Kidney (tissue), 14 donors: ENCODE results near the gene NOSIP. TPM values are rescaled to one million over a fixed set of nuclear protein-coding genes. Genes with fewer than 3 reads are reported as not detected.

Experiments
- DNase-seq, 5 donors: peaks; one replicate each; pipeline ENCODE4 v3.0.0-alpha.2; 2013 to 2020
- FAIRE-seq: peaks from 2 replicates; lab custom pipeline; 2012; peaks lifted over from hg19 to GRCh38; lab: Jason Lieb, UNC
- H3K27ac ChIP-seq, 2 donors: one replicate each; pipeline ENCODE4 v1.7.0; 2013; ENCODE audit warnings: low read depth in 2 of 2, low read length in 2 of 2, inconsistent platforms in 1 of 2
- H3K27me3 ChIP-seq: one replicate; pipeline ENCODE4 v1.7.1; 2013; ENCODE audit warnings: low read length, inconsistent platforms; ENCODE audit not compliant: control insufficient read depth, insufficient read depth
- H3K36me3 ChIP-seq, 3 donors: one replicate each; pipeline versions ENCODE4 v1.7.0 to v1.7.1; 2013; ENCODE audit warnings: low read length in 3 of 3, control low read depth in 1 of 3, inconsistent platforms in 1 of 3; ENCODE audit not compliant: insufficient read depth in 3 of 3, control insufficient read depth in 2 of 3
- H3K4me1 ChIP-seq, 3 donors: one replicate each; pipeline versions ENCODE4 v1.7.0 to v1.7.1; 2013; ENCODE audit warnings: low read length in 3 of 3, inconsistent platforms in 1 of 3, low read depth in 1 of 3; ENCODE audit not compliant: control insufficient read depth in 2 of 3, insufficient read depth in 2 of 3
- H3K4me3 ChIP-seq, 3 donors: one replicate each; pipeline versions ENCODE4 v1.7.0 to v1.8.1; 2013; ENCODE audit warnings: low read length in 3 of 3, control low read depth in 1 of 3, inconsistent platforms in 1 of 3
- H3K9ac ChIP-seq, 3 donors: one replicate each; pipeline versions ENCODE4 v1.7.0 to v1.7.1; 2013; ENCODE audit warnings: low read length in 3 of 3, control low read depth in 1 of 3, inconsistent platforms in 1 of 3
- H3K9me3 ChIP-seq, 3 donors: one replicate each; pipeline versions ENCODE4 v1.7.0 to v1.7.1; 2013; ENCODE audit warnings: low read length in 3 of 3, control low read depth in 1 of 3, inconsistent platforms in 1 of 3; ENCODE audit not compliant: control insufficient read depth in 2 of 3, insufficient read depth in 1 of 3
- intact Hi-C: fragments of 100-400 bp; cut with DNase I; formaldehyde crosslinking; loops from one replicate; pipeline ENCODE4 v1.11.1; 2022
- polyA plus RNA-seq: library from polyadenylated mRNA; stranded (reverse); fragments of 350-450 nt; fragmentation: Illumina TruSeq; extraction: RNeasy Lipid Tissue Mini Kit (QIAGEN cat#74804); gene quantifications from one replicate; pipeline ENCODE4 v1.2.3, GENCODE V29; 2014; ENCODE audit warnings: low read depth, low replicate concordance; ENCODE audit not compliant: insufficient read depth
- total RNA-seq: library from RNA; stranded (reverse); fragmentation: NEBNext Ultra II Directional; extraction: Animal tissue kit (Norgen Biotek cat#: 25700); gene quantifications from one replicate; pipeline ENCODE4 v1.2.1, GENCODE V29; 2021
- TF ChIP-seq, protein P1 (sequence below): IDR thresholded peaks from 3 replicates; pipeline ENCODE4 v1.5.1; 2012; ENCODE audit warnings: mild to moderate bottlenecking, moderate library complexity, borderline replicate concordance; ENCODE audit not compliant: insufficient read depth; ENCODE audit errors: extremely low read depth
- donor health status: control.
- donor health status: control.
- donor health status: control.
- donor health status: control.
- donor health status: control.
- donor health status: DM: yes; HTN: yes; CAD: no.
- donor health status: Normal renal cell carcinoma (clear cell type).

NOSIP gene
- total and polyA plus RNA-seq, 2 donors from 2014 or later: 52.8 to 122 TPM

DNA sequence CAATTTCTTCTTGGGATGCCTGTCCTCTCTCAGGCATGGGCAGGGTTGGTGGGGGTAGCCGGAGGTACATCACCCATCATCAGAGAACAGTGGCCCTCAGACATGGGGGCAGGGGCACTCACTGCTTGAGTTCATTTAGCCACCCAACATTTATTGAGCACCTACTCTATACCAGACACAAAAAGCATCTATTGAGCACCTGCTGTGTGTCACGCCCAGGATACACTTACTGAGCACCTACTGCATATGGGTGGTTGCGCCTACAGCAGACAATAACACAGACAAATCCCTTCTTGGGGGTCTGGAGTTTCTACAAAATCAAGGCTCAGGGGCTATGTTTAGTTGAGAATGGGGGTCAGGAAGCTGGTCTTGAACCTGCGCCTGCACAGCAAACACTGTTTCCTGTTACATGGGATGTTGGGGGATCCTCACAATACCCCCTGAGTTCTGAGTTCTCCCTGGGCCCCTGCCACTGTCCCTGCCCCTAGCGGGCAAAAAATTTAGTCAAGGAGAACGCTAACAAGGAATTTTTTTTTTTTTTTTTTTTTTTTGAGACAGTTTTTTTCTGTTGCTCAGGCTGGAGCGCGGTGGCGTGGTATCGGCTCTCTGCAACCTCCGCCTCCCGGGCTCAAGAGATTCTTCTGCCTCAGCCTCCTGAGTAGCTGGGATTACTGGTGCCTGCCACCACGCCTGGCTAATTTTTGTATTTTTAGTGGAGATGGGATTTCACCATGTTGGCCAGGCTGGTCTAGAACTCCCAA, 41.0 kb downstream of the NOSIP start:
- no peak for FAIRE-seq
- Histone ChIP-seq H3K27ac (no peak overlapping the region), H3K27me3 (no peaks in the 10 kb centered on the region), H3K4me3 (no peak overlapping the region), H3K36me3 (peaks cover 0 to 4% (median 4%) of the 10 kb centered on the region in 3 donors), H3K4me1 (peaks cover 0 to under 1% (median 0%) of the 10 kb centered on the region in 3 donors), H3K9me3 (no peaks in the 10 kb centered on the region), H3K9ac (no peak overlapping the region)
- TF ChIP-seq, protein P1, sequence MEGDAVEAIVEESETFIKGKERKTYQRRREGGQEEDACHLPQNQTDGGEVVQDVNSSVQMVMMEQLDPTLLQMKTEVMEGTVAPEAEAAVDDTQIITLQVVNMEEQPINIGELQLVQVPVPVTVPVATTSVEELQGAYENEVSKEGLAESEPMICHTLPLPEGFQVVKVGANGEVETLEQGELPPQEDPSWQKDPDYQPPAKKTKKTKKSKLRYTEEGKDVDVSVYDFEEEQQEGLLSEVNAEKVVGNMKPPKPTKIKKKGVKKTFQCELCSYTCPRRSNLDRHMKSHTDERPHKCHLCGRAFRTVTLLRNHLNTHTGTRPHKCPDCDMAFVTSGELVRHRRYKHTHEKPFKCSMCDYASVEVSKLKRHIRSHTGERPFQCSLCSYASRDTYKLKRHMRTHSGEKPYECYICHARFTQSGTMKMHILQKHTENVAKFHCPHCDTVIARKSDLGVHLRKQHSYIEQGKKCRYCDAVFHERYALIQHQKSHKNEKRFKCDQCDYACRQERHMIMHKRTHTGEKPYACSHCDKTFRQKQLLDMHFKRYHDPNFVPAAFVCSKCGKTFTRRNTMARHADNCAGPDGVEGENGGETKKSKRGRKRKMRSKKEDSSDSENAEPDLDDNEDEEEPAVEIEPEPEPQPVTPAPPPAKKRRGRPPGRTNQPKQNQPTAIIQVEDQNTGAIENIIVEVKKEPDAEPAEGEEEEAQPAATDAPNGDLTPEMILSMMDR: no peak
- intact Hi-C loops: no loop called here
- DNase-seq: no peak

GRCh38 chr19:49538643-49539042, 41.7 kb downstream of the NOSIP start:
- TF ChIP-seq, protein P1: no peak
- intact Hi-C loops: no loop called here
- no peak overlapping the region for H3K9ac ChIP-seq
- DNase-seq (no peak), FAIRE-seq (no peak)
- no peaks in the 10 kb centered on the region for H3K27me3 ChIP-seq
- no peaks in the 10 kb centered on the region for H3K9me3 ChIP-seq
- H3K27ac ChIP-seq: no peak overlapping the region
- peaks cover 0 to 4% (median 4%) of the 10 kb centered on the region in 3 donors for H3K36me3 ChIP-seq
- peaks cover 0 to 3% (median 0%) of the 10 kb centered on the region in 3 donors for H3K4me1 ChIP-seq
- no peak overlapping the region for H3K4me3 ChIP-seq

DNA sequence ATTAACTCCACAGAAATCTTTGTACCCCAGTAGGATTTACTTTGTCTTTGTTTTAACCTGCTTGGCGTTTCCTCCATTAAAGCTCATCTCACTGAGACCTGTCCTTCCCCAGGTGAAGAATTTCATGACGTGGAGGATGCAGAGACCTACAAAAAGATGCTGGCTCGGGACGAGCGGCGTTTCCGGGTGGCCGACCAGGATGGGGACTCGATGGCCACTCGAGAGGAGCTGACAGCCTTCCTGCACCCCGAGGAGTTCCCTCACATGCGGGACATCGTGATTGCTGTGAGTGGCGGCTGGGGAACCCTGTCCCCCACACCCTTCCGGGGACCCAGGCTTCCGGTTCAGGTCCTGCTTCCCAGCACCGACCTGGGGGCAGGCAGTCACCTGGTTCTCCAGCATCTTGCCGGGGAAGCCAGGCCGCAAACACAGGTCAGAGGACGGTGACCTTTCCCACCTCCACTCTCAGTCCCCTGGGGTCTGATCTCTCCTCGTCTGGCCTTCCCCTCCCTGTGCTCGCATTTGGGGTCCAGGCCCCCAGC, 43.4 kb downstream of the NOSIP start:
- Histone ChIP-seq H3K27ac (no peak overlapping the region), H3K9ac (no peak overlapping the region), H3K4me1 (peaks cover 0 to 5% (median 0%) of the 10 kb centered on the region in 3 donors), H3K9me3 (no peaks in the 10 kb centered on the region), H3K27me3 (no peaks in the 10 kb centered on the region), H3K4me3 (no peak overlapping the region), H3K36me3 (peaks cover 0 to 4% (median 4%) of the 10 kb centered on the region in 3 donors)
- intact Hi-C loops: no loop called here
- TF ChIP-seq, protein P1: no peak
- DNase-seq (no peak), FAIRE-seq (no peak)
